Pancreas (tissue), 10 donors: ENCODE measurements around the gene ADGRG3. TPM values are rescaled to one million over a fixed set of nuclear protein-coding genes. Genes with fewer than 3 reads are reported as not detected.

Source experiments
- ATAC-seq, 4 donors: fragments of 200-7000 bp; cut with Tn5 transposase; one replicate each; pipeline versions ENCODE4 v1.8.0 to v1.9.1; 2020; ENCODE audit warnings: mild to moderate bottlenecking in 4 of 4, moderate library complexity in 4 of 4
- DNase-seq, 6 donors: peaks; one replicate each; pipeline ENCODE4 v3.0.0-alpha.2; 2020
- FAIRE-seq: peaks from 2 replicates; lab custom pipeline; 2012; peaks lifted over from hg19 to GRCh38; lab: Jason Lieb, UNC
- H3K27ac ChIP-seq, 4 donors: fragments of 200-600 bp; sonication (generic); 1 replicate in 3 of 4; 2 replicates in 1 of 4; pipeline versions ENCODE4 v1.5.0 to v1.8.0; 2020
- H3K27me3 ChIP-seq, 4 donors: fragments of 200-600 bp; one replicate each; pipeline ENCODE4 v1.8.0; 2021
- H3K36me3 ChIP-seq, 3 donors: fragments of 200-600 bp; sonication (generic) in 1 of 3; one replicate each; pipeline versions ENCODE4 v1.5.0 to v1.8.0; 2020 to 2021
- H3K4me1 ChIP-seq, 3 donors: fragments of 200-600 bp; one replicate each; pipeline ENCODE4 v1.8.0; 2021
- H3K4me3 ChIP-seq, 4 donors: fragments of 200-600 bp; sonication (generic) in 2 of 4; one replicate each; pipeline versions ENCODE4 v1.5.0 to v1.8.0; 2020 to 2021
- H3K9me3 ChIP-seq, 4 donors: fragments of 200-600 bp; one replicate each; pipeline ENCODE4 v1.8.0; 2021
- CTCF ChIP-seq, 4 donors: fragments of 200-600 bp; sonication (generic) in 3 of 4; IDR thresholded peaks; one replicate each; pipeline versions ENCODE4 v1.5.0 to v1.8.0; 2021; ENCODE audit warnings: antibody characterized with exemption in 4 of 4
- WGBS, 2 donors: extraction: QIAGEN DNeasy Blood & Tissue Kit; methylation state at CpG; one replicate each; pipeline ENCODE4 v1.1.7; 2013; 5-methylcytosine and 5-hydroxymethylcytosine counted together
- intact Hi-C, 3 donors: fragments of 100-400 bp; cut with DNase I; formaldehyde crosslinking; loops; one replicate each; pipeline versions ENCODE4 v1.11.1 to v1.14.2; 2022
- polyA plus RNA-seq, 2 donors: library from polyadenylated mRNA; stranded (reverse); fragments of 200-250 nt; gene quantifications; one replicate each; pipeline ENCODE4 v1.2.3, GENCODE V29; 2013
- total RNA-seq, 6 donors: library from RNA; stranded (reverse); fragmentation: NEBNext Ultra II Directional in 4 of 6; extraction: Animal tissue kit (Norgen Biotek cat#: 25700) in 4 of 6; gene quantifications; one replicate each; pipeline versions ENCODE4 v1.2.1 to v1.2.4, GENCODE V29; 2021 to 2023
- donor health status: healthy with polysubstance abuse.
- donor health status: DM: no; HTN: no; CAD: no; lungs with moderate emphysema.
- donor health status: DM: no; HTN: no; CAD: no.
- donor health status: control.
- donor health status: control.
- donor health status: Bipolar disorder and iron deficiency.
- donor health status: DM: yes; HTN: yes; CAD: no.
- donor health status: DM: no; HTN: no; CAD: no.
- donor health status: DM: no; HTN: no; CAD: no.
- donor health status: DM: yes; HTN: yes; CAD: no.

Gene ADGRG3
- total and polyA plus RNA-seq, 8 donors, result 0.14 to 0.84 (median 0.53) TPM

DNA sequence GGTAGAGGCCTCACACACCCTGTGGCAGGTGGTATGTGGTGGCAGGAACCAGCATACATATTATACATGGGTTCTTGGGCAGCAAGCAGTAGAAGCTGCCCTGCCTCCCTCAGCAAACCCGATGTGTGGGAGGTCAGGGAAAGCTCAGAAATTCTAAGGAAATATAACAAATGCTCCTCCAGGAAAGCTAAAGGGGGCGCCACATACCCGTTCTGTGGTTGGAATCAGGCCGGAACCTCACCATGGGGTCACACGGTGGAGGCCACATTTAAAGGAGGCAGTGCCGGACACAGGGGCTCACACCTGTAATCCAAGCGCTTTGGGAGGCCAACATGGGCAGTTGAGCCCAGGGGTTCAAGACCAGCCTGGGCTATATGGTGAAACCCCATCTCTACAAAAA, 55.1 kb downstream of the ADGRG3 start:
- no peak overlapping the region for H3K4me3 ChIP-seq
- H3K4me1 ChIP-seq, result no peaks in the 10 kb centered on the region
- no peaks in the 10 kb centered on the region for H3K9me3 ChIP-seq
- no peak overlapping the region for H3K27ac ChIP-seq
- H3K36me3 ChIP-seq, result no peaks in the 10 kb centered on the region
- intact Hi-C loops, result loop anchor here in 2 of 3 donors (5.0 to 10.0 kb wide), 4 partner anchors 71 to 148 kb away; no protein-coding TSS in a partner anchor
- ATAC-seq (no peak), FAIRE-seq (no peak), DNase-seq (peak in 1 of 6 donors; percentile 14)
- no peaks in the 10 kb centered on the region for H3K27me3 ChIP-seq
- WGBS, 2 donors, result 66 to 70% methylated on average over 7 of the region's 7 CpGs
- no peak for TF ChIP-seq CTCF (IDR thresholded peaks at IDR 0.05)

- no peak overlapping the region for H3K4me3 ChIP-seq
- no peak for ATAC-seq
- H3K4me1 ChIP-seq, result no peaks in the 10 kb centered on the region
- H3K27me3 ChIP-seq, result no peaks in the 10 kb centered on the region
- 83 to 90% methylated on average over 15 of the region's 15 CpGs for WGBS, 2 donors
- no peak for TF ChIP-seq CTCF (IDR thresholded peaks at IDR 0.05)
- no peak for FAIRE-seq
- intact Hi-C loops, result loop anchor here in 2 of 3 donors (5.0 to 10.0 kb wide), 4 partner anchors 72 to 150 kb away; no protein-coding TSS in a partner anchor
- H3K27ac ChIP-seq, result no peak overlapping the region
- peak in 1 of 6 donors; percentile 43 for DNase-seq
- no peaks in the 10 kb centered on the region for H3K36me3 ChIP-seq
- H3K9me3 ChIP-seq, result no peaks in the 10 kb centered on the region
These were observed 56.4 kb downstream of the ADGRG3 start for GRCh38 chr16:57724531-57724930.

DNA sequence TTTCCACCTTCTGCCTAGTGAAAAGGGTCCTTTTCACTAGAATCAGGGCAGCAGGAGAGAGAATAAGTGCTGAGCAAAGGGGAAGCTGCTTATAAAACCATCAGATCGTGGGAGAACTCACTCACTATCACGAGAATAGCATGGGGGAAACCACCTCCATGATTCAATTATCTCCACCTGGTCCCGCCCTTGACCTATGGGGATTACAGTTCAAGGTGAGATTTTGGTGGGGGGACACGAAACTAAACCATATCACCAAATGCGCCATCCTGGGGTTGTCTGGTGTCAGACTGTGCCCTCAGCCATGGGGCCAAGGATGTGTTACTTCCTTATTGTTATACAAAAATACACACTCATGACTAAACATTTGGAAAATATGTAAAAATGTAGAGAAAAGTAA, 57.0 kb downstream of the ADGRG3 start:
- Histone ChIP-seq H3K27ac (no peak overlapping the region), H3K27me3 (no peaks in the 10 kb centered on the region), H3K9me3 (no peaks in the 10 kb centered on the region), H3K4me3 (no peak overlapping the region), H3K4me1 (no peaks in the 10 kb centered on the region), H3K36me3 (no peaks in the 10 kb centered on the region)
- DNase-seq (peak in 1 of 6 donors; percentile 3), ATAC-seq (no peak), FAIRE-seq (no peak)
- intact Hi-C loops, result loop anchor here in 1 of 3 donors (10.0 kb wide), 1 partner anchor 150 kb away; no protein-coding TSS in a partner anchor
- 60 to 64% methylated on average over 5 of the region's 5 CpGs for WGBS, 2 donors
- TF ChIP-seq CTCF (IDR thresholded peaks at IDR 0.05), result no peak

DNA sequence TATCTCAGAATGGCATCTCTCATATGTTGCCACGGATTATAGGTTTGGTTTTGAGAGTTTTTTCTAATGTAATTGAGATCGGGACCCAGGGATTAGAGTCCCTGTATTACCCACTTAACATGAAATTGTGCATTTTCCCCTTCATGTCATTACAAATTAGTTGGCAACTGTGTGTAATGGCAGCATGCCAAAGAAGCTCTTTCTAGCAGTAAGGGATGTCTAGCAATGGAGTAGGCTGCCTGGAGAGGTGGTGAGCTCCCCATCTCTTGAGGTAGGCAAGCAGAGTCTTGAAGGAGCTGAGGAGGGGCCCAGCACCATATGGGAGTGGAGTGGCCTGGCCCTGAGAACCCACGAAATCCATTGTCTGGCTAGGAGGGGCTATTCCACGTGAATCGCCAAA, 57.4 kb downstream of the ADGRG3 start:
- Histone ChIP-seq H3K36me3 (no peaks in the 10 kb centered on the region), H3K27me3 (no peaks in the 10 kb centered on the region), H3K9me3 (no peaks in the 10 kb centered on the region), H3K4me3 (no peak overlapping the region), H3K27ac (no peak overlapping the region), H3K4me1 (no peaks in the 10 kb centered on the region)
- DNase-seq (no peak), FAIRE-seq (no peak), ATAC-seq (no peak)
- WGBS, 2 donors, result 54 to 55% methylated on average over 5 of the region's 5 CpGs
- TF ChIP-seq CTCF (IDR thresholded peaks at IDR 0.05), result no peak
- intact Hi-C loops, result loop anchor here in 1 of 3 donors (10.0 kb wide), 1 partner anchor 151 kb away; no protein-coding TSS in a partner anchor

- Histone ChIP-seq H3K27ac (no peak overlapping the region), H3K4me1 (no peaks in the 10 kb centered on the region), H3K27me3 (no peaks in the 10 kb centered on the region), H3K9me3 (no peaks in the 10 kb centered on the region), H3K4me3 (no peak overlapping the region), H3K36me3 (no peaks in the 10 kb centered on the region)
- FAIRE-seq (no peak), ATAC-seq (no peak), DNase-seq (peak in 1 of 6 donors; percentile 44)
- intact Hi-C loops, result loop anchor here in 1 of 3 donors (10.0 kb wide), 1 partner anchor 151 kb away; no protein-coding TSS in a partner anchor
- 83 to 89% methylated on average over 30 of the region's 30 CpGs for WGBS, 2 donors
- no peak for TF ChIP-seq CTCF (IDR thresholded peaks at IDR 0.05)
These were observed 57.9 kb downstream of the ADGRG3 start for GRCh38 chr16:57725976-57726375.
